Superior temporal gyrus (tissue), 1 donor: ENCODE measurements around the gene OR56B4.
"Not testable (repeated sequence)": the region's sequence is repeated elsewhere in the genome, so short reads cannot be mapped to it uniquely, and the experiment has no call there.

Source experiments
- DNase-seq: peaks from one replicate; pipeline ENCODE4 v3.0.0-alpha.2; 2016; ENCODE audit errors: extremely low spot score

Gene OR56B4, protein sequence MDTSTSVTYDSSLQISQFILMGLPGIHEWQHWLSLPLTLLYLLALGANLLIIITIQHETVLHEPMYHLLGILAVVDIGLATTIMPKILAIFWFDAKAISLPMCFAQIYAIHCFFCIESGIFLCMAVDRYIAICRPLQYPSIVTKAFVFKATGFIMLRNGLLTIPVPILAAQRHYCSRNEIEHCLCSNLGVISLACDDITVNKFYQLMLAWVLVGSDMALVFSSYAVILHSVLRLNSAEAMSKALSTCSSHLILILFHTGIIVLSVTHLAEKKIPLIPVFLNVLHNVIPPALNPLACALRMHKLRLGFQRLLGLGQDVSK

DNA sequence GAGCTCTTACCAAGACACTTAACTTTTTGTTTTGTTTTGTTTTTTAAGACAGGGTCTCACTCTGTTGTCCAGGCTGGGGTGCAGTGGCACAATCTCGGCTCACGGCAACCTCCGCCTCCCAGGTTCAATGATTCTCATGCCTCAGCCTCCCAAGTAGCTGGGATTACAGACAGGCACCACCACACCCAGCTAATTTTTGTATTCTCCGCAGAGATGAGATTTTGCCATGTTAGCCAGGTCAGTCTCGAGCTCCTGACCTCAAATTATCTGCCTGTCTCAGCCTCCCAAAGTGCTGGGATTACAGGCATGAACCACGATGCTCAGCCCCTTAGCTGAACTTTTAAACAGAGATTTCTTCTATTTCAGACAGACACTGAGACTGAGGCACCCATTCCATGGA, at the start of gene OR56B4:
Gene OR56B4 (plus strand): TSS at position 301 of the 400 bp plus-strand sequence. CDS start 95 bp downstream, at position 396.
- not testable (repeated sequence) for DNase-seq

DNA sequence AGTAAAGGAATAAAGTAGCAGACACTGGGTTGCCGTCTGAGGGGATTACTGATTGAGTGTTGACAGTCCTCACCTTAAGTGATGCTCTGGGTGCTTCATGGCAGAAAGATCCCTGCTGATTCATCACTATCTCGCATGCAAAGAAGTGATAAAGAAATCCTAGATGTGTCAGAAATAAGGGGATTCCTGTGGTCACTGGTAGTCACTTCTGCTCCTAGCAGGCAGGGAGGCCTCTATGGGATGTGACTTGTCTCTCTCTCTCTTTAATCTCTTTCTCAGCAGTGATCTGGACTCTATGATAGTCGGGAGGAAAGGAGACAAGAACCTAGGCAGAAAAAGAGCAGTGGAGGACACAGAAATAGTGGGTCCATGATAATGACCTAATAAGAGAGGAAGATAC, 46.0 kb upstream of the OR56B4 start:
- DNase-seq, result no peak

DNA sequence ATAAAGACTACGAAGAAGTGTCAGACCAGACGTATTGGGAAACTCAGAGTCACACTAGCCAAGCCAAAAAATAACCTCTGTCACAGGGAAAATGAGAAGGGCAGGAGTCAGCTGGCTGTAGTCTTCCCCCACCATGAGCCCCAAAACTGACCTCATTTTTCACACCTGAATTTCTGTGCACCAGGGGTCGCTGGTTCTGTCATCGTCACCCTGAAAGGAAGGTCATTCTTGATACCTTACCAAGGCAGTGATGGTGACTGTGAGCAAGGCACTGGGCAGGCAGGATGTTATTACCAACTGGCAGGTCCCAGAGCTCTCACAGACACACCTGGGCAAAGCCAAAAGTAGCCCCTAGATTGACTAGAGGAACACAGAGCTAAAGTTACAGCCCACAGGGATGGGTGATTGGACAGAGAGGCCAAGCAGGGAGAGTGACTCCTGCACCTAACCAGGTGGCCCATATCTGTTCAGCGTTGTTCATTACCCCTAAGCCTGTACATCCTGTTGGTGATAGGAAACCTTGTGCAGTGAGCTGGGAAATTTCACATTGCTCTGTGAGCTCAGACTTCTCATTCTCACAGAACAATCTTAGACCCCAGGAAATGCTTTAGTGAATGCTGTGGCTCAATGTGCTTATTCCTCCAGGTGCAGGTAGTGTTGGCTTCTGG, 44.7 kb upstream of the OR56B4 start:
- no peak for DNase-seq

DNA sequence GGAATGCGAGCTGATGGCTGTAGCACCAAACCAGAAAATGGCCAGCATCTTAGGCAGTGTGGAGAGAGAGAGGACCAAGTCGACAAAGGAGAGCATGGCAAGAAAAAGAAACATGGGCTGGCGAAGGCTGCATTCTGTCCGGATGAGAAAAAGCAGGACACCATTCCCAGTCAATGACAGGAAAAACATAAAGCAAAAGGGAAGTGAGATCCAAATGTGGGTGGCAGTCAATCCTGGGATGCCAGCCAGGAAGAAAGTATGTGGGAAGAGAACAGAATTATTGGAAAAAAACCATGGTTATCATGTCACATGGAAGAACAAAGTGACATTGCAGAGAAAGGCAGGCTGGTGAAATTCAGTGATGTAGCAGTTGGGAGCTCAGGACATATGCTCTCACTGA, 40.0 kb upstream of the OR56B4 start:
- peak; percentile 71 for DNase-seq

DNA sequence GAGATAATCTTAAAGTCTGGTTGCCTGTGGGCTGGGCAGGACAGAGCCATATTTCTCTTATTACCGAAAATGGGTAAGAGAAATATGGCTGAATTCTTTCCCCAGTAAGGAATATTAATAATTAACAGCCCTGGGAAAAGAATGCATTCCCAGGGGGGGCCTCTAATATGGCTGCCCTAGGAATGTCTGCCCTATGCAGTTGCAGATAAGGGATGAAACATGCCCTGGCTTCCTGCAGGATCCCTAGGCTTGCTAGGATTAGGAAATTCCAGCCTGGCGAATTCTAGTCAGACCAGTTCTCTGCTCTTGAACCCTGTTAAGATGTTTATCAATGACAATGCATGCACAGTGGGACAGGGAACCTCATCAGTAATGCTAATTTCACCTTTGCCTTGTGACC, 31.0 kb upstream of the OR56B4 start:
- DNase-seq, result not testable (repeated sequence)

DNA sequence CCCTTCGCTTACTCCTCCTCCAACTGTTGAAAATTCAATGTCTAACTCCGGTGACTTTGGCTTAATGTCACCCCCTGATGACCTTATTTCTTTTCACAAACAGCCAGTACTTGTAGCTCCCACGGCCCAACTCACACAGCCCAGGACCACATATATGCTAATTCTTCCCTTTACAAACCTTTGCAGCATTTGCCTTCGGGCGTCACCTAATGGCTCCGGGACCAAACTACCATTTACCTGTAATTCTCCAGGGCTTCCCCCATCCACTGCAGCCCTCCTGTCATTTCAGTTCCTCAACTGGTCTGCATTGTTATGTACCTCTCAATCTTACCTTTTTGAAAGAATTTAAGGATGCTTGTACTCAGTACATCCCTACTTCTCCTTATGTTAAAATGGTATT, 29.8 kb upstream of the OR56B4 start:
- DNase-seq, result no peak

DNA sequence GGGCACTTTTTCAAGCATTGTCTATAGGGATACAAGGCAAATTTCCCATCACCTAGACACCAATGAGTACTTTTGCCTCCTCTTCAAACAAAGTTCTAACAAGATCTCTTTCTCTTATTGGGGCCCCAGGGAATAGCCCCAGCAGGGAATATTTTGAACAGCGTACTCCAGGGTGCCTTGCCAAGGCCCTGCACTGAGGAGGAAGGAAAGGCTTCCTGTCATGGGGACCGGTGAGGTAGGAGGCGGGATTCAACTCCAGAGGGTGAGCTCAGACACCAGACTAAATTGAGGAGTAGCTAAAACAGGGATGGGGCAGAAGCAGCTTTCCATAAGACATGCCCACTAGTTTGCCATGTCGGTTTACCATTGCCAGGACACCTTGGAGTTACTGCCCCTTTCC, 28.0 kb upstream of the OR56B4 start:
- DNase-seq, result no peak

DNA sequence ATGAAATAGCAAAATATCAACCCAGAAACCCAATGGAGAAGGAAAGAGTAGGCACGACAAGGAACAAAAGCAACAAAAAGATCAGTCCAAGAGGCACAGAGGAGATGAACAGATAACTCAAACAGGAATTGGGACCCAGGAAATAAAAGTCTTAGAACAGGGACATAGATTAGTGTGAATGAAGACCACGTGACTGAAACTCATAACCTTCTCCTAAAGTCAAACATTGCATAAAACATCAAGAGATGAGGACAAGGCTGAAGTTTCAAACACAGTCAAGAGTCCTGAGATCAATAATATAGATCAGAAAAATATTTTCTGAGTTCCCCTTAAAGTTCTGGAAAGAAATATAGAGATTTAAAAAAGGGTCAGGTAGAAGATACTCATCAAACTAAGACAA, 24.4 kb upstream of the OR56B4 start:
- no peak for DNase-seq

DNA sequence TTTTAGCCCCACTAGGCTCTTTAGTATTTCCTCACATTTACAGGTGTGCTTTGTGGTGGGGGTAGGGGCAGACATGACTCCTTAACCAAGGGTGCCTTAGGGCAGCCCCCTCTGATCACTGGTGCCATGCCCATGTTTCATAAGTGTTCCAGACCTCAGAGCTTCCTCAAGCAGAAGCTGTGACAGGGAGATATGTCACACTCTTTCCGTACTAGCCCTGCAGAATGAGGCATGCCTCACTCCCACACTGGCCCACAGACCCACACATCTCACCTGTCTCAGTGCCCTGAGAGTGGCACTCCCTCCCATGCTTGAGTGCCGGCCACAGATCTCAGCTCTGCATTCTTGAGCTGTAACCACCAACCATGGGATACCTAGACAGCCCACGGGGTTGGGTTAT, 22.9 kb upstream of the OR56B4 start:
- no peak for DNase-seq

DNA sequence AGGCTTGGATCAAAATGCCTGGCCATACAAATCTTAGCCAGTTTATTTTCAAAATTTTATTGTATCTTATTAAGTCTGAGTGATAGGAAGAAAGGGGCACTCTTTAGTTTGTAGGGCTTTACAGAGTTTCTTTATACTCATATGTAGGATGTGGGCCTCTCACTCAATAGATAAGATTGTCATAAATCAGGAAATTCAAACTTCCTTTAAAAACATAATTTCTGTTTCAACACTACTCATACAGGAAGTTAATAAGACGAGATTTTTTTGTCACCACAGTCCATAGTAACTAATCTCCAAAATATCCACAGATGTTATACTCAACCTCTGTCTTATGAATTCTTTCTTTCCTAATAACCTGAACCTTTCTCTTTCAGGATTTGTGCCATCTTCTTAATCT, 13.3 kb upstream of the OR56B4 start:
- no peak for DNase-seq

DNA sequence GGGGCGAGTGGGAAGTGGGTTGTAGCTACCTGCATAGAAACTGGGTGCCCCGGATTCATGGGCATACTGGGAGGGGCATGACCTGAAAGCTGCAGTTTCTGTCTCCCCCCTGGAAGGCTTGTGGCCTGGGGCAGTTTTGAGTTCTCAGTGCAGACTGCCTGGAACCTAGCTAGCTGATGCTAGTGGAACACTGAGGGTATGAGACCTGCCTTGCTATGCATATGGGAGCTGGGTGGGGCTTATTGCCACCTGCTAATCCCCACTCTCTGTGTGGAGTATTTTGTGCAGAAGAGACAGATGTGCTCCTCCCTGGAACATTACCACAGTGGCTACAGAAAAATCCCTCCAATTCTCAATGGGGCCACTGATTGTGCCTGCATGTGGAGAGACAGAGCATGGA, 11.7 kb upstream of the OR56B4 start:
- no peak for DNase-seq

DNA sequence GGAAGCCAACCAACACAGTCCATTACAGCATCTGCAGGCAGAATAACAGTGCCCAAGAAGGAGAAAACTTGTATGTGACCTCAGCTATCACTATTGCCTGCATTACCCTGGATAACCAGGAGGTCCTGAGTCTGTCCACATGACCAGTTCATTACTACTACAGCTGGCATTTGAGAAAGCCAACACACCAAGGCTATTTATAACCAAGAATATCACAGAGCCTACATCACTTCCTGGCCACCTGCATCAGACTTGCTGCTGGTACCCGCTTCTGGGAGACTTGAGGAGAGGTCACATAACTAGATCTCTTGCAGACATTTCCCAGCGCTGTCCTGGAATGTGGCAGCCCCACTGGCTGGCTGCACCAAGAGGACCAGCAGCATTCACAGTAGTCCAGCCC, 11.1 kb upstream of the OR56B4 start:
- DNase-seq, result no peak

DNA sequence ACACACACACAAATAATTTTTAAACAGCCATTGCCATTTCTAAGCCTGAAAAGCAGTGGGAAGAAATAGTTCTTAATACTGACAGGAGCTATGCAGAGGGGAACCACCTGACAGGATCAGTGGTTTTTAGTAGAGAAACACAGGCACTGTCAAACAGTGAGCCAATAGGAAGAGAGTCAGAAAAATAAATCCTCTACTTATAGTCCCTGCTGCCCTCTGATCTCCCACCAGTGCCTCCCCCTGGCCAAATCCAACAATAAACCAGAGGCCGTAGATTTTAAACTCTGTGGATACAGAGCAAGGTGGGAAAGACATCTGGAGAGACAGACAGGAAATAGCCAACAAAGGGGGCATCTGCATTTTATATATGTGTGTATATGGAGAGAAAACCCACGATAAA, 7.9 kb upstream of the OR56B4 start:
- DNase-seq, result no peak

DNA sequence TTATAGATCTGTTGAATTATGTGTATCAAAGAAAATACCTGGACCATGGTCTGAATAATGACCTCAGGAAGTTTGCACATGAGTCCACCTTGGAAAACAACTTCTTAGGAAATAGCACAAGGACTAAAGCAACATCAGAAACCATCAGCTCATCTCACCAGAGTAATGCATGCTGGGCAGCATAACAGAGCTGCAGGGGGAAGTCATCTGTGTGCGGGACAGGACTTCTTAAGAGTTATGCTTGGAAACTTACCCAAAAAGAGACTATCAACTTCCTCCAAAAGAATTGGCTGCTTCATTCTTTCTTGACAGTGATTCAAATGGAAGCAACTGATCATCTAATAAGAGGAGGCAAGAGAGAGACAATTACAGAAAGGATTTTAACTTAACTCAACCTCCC, 2.5 kb downstream of the OR56B4 start:
- no peak for DNase-seq

DNA sequence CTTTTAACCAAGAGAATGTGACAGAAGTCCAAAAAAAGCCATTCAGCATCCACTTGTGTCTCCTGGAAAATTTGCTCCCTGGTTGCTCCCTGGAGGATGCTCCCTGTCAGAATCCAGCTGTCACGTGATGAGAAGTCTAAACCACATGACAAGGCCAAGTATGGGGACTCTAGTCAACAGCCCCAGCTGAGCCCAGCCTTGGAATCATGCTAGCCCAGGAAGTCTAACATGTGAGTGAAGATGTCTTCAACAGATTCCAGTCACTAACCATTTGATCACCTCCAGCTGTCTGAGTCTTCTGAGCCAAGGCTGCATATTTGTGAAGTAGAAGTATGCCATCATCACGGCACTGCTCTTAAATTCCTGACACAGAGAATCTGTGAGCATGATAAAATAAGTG, 4.2 kb downstream of the OR56B4 start:
- no peak for DNase-seq

DNA sequence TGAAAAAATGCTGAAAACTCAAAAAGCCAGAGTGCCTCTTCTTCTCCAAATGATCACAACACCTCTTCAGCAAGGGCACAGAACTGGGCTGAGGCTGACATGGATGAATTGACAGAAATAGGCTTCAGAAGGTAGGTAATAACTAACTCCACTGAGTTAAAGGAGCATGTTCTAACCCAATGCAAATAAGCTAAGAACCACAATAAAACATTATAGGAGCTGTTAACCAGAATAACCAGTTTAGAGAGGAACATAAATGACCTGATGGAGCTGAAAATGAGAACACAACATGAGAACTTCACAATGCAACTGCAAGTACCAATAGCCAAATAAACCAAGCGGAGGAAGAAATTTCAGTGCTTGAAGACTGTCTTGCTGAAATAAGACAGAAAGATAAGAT, 9.2 kb downstream of the OR56B4 start:
- DNase-seq, result no peak

DNA sequence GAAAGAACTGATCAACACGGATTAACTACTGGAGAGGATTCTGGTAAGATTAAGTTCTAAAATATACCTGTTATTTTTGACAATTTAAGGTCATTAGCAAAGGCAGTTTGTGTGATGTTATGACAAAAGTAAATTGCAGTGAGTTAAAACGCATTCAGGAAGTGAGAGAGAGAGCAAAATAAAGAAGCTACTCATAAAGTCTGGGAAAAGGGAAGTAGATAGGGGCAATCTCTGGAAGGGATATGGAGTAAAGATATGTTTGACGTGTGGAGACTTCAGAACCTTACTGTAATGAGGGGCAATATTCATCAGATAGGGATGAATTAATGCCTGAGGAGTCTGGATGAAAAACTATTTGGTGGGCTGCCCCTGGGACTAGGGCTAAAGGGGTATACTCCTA, 16.8 kb downstream of the OR56B4 start:
- no peak for DNase-seq

DNA sequence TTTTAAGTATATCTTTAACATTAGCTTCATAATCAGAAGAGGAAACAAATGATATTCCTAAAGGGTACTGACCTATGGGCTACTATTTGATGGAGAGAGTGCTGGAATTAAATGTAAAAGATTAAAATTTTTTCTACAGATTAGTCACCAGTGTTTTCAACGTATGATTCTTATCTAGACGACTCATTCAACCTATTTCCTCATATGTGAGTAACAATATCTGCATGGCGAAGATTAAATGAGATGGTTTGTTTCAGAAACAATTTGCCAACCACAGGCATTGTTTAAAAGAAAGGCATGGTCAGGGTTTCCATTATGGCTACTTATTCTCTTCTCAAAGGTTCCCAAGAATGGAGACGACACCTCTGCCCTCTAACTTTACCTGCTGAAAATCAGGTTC, 20.4 kb downstream of the OR56B4 start:
- no peak for DNase-seq

DNA sequence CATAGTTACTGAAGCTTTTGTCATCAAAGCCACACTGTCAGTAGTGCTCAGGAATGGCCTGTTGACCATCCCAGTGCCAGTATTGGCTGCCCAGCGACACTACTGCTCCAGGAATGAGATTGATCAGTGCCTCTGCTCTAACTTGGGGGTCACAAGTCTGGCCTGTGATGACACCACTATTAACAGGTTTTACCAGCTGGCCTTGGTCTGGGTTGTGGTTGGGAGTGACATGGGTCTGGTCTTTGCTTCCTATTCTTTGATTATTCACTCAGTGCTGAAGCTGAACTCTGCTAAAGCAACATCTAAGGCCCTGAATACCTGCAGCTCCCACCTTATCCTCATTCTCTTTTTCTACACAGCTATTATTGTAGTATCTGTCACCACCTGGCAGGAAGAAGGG, 21.5 kb downstream of the OR56B4 start:
- DNase-seq, result no peak

DNA sequence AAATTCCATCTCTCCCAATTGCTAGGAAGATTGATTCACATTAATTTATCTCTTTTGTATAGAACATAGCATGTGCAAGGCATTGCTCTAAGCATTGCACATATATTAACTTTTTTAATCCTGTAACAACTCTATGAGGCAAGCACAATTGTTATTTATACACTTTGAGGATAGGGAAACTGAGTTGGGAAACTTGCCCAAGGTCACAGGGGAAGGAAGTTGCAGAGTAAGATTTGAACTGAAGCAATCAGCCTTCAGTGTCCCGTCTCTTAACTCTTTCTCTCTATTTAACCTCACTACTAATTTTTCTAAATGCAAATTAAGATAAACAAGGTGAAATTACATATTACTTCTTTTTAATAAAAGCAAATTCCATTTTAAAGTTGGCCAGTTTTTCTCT, 22.2 kb downstream of the OR56B4 start:
- DNase-seq, result no peak

DNA sequence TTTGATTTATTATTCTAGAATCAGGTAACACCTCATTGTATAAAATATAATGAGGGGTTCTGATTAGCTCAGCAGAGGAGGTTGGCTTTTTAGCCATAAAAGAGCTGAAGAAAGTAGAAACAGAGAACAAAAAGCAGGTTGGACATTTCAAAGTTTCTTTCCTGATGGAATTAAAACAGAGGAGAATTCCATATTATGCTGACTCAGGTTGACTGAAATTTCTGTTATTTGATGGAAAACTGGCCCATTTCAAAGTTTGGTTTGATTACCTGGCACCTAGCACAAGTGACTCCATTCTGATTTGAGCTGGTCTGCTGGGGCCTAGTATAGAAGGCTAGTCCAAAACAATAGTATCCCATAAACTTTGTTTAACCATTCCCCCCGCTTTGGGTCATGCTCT, 24.9 kb downstream of the OR56B4 start:
- DNase-seq, result no peak

DNA sequence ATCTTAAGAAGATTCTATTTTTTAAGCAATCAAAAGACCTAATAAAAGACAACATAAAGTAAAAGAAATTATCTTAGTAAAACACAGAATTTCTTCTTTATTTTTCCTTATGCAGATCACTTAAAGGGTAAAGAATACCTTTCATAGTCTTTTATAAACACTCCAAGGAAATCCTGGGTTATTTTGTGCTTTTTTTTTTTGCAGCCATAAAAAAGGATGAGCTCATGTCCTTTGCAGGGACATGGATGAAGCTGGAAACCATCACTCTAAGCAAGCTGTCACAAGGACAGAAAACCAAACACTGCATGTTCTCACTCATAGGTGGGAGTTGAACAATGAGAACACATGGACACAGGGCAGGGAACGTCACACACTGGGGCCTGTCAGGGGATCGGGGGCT, 28.5 kb downstream of the OR56B4 start:
- not testable (repeated sequence) for DNase-seq

DNA sequence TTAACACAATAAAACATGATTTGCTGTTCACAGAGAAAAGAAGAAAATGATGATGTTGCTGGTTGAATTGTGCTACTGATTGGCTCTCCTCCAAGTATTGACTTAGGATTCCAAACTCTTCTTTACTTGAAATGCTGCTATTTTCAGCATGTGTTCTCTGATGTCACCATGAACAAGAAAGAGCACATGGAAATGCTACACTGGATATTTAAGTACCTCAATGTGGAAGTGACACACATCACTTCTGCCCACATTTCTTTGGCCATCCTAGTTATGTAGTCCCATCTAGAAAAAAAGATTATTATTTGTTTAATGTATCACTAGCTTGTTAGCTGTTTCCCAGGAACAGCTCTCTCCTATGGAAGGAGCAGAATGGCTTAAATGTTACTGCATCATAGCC, 35.5 kb downstream of the OR56B4 start:
- no peak for DNase-seq

DNA sequence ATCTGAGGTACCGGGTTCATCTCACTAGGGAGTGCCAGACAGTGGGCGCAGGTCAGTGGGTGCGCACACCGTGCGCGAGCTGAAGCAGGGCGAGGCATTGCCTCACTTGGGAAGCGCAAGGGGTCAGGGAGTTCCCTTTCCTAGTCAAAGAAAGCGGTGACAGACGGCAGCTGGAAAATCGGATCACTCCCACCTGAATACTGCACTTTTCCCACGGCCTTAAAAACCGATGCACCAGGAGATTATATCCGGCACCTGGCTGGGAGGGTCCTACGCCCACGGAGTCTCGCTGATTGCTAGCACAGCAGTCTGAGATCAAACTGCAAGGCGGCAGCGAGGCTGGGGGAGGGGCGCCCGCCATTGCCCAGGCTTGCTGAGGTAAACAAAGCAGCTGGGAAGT, 36.3 kb downstream of the OR56B4 start:
- not testable (repeated sequence) for DNase-seq
